ENCODE results near the gene MRAP.

MRAP gene

DNA sequence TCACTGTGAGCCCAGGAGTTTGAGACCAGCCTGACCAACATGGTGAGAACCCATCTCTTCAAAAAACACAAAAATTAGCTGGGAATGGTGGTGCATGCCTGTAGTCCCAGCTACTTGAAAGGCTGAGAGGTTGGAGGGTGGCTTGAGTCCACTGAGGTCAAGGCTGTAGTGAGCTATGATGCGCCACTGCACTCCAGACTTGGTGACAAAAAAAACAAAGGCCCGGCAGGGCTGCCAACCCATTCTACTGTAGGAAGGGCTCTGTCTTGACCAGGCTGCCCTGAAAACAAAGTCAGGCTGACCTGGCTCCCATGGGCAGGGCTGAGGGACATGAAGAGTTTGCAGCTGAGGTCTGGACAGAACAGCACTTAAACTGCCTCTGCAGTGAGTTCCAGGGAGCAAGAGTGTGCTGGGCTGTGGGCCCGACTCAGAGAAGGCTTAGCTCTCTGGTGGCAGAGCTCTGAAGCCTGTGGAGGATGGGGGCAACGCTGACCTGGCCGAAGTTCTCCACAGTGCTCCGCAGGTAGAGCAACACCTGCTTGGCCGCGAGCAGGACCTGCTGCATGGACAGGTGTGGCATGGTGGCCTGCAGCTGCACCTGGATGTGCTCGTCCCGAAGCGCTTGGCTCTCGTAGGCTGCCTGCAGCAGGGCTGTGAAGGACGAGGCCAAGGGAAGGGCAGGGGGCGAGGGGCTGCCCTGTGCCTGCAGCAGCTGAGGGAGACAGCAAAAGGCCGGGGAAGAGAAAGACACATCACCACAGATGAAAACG is 51.7 kb downstream of the MRAP start:
- DNase-seq, result no peak

DNA sequence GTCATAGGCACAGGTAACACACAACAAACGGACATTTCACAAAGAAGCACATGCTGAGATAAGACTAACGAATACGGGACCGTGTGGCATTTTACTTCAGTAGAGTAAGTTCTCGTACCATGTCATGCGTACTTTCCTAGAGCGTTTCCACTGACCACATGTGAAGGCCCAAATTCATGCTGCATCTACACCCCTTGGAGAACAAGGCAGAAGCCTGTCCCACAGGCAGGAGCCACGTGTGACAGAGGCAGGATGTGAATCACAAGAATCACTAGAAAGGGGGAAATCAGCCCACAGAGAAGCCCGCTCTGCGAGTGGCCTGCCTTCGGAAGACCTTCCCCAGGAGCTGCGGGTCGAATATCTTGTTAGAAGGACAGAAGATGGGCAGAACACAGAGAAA is 52.3 kb downstream of the MRAP start:
- DNase-seq, result no peak

DNA sequence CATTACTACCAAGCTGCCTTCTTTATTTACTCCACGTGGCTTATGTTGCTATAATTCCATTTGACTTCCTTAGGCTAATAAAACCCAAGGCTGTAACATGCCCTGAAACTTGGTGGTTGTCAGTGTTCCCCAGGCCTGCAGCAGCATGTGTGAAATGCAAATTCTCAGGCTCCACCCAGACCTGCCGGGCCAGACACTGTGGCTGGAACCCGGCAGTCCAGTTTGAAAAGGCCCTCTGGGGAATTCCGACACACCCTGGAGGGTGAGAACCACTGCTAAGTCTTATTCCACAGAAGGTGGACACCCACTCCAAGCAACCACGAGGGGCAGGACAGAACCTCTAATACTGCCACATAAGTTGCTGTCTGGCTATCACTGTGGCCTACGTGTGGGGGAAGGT is 52.8 kb downstream of the MRAP start:
- DNase-seq, result no peak

DNA sequence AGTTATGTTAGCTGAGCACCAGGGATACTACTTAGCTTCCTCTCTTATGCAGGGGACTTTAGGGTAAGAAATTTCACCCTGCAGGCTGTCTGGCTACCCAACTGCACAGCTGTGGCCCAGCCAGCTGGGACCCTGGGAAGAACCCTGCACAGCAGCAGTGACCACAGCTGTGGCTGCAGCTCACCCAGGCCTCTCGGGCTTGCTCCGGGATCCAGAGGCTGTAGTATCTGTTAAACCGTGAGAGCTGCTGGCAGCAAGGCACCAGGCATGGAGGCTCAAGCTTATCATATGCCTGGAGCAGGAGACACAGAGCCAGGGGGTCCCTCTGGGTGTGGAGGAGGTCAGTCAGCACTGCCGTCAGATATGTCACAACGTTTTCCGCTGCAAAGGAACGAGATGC is 53.9 kb downstream of the MRAP start:
- DNase-seq, result no peak

DNA sequence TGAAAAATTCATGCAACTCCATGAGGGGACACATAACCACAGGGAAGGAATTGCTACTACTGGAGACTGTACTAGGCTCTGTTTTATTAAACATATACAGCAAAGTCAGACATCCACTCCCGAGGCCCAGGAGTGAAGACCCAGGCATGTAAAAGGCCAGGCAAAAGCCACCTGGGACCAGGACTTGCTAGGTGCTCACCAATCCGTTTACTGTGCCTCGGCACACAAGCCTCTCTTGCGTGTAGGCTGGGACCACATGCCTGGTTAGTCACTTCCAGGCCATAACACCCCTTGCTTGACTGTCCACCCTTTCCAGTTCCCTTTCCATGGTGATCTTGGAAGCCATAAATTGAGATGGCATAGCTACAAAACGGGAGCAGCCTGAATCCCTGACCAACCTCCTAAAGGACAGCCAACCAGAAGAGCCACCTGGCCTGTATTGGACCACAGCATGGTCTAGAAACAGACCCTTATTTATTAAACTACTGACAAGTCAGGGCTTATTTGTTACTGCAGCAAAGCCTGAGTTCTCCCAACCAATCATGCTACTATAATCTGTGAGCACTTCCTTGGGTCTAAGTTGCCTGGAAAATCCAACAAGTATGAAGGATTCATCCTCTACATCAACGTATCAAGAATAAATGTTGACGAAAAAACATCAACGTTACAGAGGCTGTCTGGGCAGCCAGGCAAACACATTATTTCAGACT is 54.5 kb downstream of the MRAP start:
- DNase-seq, result no peak

DNA sequence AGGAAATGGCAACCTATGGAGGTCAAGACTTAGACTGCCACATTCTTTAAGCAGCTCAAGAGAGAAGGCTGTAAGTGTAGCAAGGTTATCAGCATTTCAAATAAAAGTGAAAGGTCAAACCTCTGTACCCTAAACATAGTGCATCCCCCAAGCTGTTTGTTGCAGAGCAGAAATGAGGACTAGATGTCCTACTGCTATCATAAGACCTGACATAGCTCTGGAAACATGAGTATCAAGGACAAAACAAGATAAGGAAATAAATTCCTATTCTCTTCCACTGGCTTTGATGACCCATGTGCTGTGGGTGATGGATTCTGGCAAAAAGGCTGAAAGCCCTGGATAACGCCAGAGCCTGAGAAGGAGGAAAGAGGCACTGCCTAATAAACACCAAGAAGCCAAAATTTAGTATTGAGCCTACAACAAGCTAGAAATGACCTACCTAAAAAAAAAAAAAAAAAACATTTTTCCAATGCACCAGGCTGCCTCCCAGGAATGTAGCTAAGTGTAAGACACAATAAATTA is 58.3 kb downstream of the MRAP start:
- no peak for DNase-seq

DNA sequence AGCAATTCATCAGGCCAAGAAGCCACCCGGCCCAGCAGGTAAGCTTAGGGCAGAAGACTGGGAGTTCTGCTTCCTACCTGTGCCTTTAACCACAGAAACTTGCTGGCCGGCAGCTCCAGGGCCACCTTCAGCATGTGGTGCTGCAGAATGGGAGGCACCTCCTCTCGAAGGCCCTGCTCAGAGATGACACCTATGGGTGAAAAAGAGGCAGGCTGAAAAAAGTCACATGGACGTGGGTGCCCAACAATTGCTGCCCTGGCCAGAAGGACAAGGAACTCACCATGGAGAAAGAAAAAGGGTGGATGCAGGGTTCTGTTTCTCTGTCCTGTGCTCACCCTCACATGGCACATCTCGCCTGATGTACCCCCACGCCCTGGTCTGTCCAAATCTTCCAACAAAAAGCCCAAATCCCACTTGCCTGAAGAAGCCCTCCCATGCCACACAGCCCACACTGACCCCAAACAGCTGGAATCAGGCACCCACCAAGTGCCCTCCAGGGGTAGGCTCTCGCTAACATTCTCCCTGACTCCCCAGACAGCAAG is 61.1 kb downstream of the MRAP start:
- DNase-seq, result no peak

DNA sequence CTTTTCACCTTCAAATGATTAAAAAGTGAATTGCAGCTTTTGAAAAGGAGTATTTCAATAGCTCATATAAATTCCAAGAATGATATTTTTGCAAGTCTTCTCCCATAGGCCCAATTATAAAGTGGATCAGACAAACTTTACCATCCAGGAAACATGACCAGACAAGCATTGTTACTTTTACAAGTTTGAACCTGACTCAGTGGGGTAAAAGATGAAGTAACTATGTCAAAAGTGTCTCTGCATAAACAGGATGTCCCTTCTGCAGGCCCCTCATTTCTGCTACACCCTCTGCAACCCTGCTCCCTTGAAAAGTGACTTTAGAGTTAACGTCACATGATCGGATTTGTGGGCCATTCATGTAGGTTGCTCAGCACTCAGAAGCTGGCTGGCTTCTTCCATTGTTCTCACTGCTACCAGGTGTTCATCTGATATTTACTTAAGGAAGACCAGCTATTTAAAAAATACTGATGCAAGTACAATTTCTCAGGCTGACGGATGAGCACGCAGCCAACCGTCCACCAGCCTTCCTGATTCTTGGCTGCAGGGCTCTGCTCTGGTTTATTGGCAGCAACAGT is 61.8 kb downstream of the MRAP start:
- no peak for DNase-seq

Data from GOT3 (cell line).